ENCODE measurements around the gene CD6.

Gene CD6

GRCh38 chr11:61010466-61011228 is 39.2 kb downstream of the CD6 start:
- no peak for DNase-seq

DNA sequence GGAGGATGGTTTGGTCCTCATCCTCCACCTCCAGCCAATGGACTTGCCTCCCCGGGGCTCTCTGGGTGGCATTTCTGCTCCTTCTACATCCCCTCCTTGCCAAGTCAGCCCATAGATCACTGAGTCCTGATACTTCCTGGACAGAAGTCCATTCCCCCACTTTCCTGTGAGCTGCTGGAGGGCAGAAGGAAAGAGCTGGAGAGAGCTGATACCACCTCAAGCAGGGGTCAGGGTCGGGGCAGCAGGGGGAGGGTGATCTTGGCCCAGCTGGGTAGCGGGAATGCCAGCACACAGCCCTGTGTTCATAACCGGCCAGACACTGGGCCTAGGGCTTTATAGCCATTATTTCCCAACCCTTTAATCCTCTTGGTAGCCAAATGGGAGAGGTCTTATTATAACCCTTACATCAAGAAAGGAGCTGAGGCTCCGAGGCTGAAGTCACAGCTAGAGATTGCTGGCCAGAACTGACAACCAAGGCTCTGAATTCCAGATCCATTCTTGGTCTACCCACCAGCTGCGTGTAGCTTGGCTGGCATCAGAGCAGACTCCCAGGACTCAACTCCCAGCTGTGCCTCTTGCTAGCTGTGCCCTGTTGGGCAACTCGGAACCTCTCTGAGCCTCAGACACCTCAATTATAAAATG is 39.9 kb downstream of the CD6 start:
- no peak for DNase-seq

DNA sequence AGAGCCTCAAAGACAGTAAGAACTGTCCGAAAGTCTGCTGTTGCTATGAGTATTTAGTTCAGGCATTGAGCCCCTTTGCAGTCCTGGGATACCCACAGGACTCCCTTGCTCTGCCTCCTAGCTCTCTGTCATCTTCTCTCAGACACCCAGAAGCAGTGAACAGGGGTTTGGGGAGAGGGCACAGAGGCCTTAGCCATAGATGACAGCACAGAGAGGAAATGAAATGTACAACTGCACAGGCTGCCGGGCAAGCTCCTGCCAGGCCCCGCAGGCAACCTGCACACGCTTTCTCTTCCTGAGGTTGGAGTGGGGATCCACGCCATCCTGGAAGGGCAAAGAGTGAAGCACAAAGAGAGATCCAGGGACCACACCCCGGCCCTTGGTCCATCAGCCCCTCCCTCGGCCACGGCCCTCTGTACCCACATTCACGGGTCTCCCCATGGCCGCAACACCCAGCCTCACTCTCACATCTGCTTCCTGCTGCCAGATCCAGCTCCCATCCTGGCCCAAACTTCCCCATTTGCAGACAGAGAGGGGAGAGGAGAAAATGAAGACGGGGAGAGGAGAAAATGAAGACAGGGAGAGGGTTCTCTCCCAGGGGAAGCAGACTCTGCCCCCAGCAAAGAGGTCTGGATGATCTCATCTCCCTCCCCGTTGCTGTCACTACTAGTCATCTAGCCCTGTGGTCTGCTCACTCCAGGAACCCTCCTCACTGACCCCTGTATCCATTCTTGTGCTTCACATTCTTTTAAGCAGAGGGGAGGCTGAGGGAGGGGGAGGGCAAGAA is 40.7 kb downstream of the CD6 start:
- DNase-seq = no peak

GRCh38 chr11:61012737-61013215 is 41.3 kb downstream of the CD6 start:
- DNase-seq = no peak

GRCh38 chr11:61018059-61018458 is 46.6 kb downstream of the CD6 start:
- DNase-seq = no peak

GRCh38 chr11:61019037-61019831 is 47.8 kb downstream of the CD6 start:
- DNase-seq = no peak

DNA sequence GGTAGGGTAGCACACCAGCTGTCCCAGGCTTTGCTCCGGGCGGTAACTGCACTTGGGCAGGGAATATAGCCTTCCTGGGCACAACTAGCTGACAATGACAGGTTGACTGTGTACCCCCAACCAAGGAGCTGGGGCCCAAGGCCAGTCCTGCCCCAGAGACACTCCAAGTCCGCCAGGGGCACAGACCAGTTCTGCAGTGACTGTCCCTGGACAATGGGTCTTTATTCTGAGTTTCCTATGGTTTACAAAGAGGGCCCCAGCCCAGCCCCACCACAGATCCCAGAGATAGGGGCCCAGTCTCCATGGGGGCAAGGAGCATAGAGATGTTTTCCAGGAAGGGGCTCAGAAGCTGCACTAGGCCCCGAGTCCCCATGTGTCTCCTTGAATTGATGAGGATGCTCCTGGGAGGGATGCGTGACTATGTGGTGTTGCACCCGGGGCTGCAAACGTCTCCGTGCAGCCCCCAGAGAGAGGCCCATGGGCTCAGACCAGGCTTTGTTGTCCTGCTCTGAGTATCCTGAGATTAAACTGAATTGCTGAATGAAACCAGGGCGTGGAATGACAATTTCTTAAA is 48.4 kb downstream of the CD6 start:
- DNase-seq = no peak

GRCh38 chr11:61020551-61021235 is 49.2 kb downstream of the CD6 start:
- no peak for DNase-seq

GRCh38 chr11:61021661-61022212 is 50.3 kb downstream of the CD6 start:
- peak; percentile 78 to 94 (median 91) for DNase-seq

- no peak for DNase-seq
These were observed 51.0 kb downstream of the CD6 start for GRCh38 chr11:61022311-61023085.

- DNase-seq = peak in 4 of 5 donors; percentile 41 to 59 (median 54)
These were observed 51.8 kb downstream of the CD6 start for GRCh38 chr11:61023086-61023965.

- DNase-seq = no peak
These were observed 52.5 kb downstream of the CD6 start for GRCh38 chr11:61023966-61024295.

DNA sequence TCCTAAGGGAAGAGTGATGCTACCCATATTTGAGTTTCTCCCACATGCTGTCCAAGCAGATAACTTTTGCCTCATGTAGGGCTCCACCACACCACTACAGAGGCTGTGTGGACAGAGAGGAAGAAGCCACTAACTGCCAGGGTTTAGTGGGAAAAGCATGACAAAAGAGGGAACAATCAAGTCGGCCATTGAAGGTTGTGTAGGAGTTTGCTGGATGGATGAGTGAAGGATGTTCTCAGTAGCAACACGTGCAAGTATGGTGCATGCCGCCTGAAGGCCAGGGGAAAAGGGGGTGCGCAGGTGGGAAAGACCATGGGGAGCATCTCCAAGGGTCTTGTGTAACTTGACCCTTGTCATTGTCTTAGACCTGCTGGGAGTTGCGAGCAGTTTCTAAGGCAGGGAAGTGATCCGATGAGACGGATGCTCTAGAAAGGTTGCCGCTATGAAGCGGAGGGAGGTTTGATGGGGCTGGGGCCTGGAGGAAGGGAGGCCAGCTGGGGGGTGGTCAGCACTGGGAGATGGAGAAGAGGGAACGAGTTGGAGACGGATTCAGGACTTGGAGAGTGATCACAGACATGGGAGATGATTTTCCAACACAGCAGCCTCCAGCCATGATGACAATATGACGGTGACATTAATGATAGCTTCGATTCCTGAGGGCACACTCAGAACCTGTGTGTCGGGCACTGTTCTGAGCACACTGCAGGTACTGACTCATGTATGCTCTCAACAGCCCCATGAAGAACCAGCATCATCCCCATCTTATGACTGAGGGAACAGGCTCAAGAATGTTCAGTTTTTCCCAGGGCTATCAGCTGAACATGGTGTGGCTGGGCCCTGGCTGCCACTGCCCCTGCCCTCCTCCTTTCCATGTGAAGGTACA is 53.7 kb downstream of the CD6 start:
- DNase-seq = no peak

DNA sequence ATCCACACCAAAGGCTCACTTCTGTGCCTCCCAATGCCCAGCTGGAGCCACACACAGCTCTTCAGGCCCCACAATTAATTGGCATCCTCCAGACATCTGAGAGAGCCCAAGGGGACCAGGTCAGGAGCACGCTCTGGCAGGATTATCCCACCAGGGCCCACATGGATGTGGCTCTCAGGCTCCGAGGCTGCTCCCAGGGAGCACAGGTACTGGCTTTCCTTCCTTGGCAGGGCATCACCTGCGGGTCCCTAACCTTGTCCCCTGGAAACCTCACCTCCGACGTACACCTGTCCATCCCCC is 54.3 kb downstream of the CD6 start:
- DNase-seq = no peak

- peak in 4 of 5 donors; percentile 49 to 76 (median 56) for DNase-seq
These were observed 54.9 kb downstream of the CD6 start for GRCh38 chr11:61026121-61027031.

DNA sequence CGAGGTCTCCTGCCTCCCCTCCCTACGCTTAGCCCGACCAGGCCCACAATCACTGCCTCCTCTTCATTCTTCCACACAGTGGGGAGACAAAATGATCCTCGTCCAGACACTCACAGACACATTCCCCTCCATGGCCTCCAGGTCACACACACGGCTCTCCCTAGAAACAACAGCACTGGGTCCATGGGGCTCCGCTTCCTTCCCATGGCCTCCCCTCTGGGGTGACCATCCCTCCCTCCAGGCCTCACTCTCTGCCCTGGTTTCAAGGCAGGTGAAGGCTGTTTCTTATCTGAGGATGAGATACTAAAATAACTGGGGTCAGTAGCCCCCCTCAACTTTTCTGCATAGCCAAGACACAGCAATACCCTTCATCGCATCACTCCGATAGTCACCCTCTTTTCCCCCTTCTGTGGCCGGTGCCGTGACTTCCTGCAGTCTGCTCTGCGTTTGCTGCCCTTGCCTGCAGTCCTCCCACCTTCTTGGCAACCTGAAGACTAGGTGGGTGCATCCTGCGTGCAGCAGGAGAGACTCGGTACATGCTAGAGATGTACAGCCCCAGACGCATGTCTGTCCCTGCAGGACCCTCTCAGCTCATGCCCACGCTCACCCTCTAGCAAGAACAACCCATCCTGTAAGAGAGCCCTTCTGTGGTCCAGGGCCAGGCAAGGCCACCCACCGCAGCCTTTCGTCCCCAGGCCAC is 55.8 kb downstream of the CD6 start:
- DNase-seq = peak in 1 of 5 donors; percentile 49

Measured in T-helper 1 cell (primary cell).